Colonic mucosa (tissue), 4 donors: Measurements from ENCODE around the gene DDX20. TPM values are rescaled to one million over a fixed set of nuclear protein-coding genes. Genes with fewer than 3 reads are reported as not detected.

Experiments used
- DNase-seq: peaks from one replicate; pipeline ENCODE4 v3.0.0-alpha.2; 2020
- H3K27ac ChIP-seq: fragments of 200-600 bp; one replicate; pipeline ENCODE4 v1.8.0; 2021
- H3K27me3 ChIP-seq: fragments of 200-600 bp; one replicate; pipeline ENCODE4 v1.8.0; 2021
- H3K36me3 ChIP-seq: fragments of 200-600 bp; one replicate; pipeline ENCODE4 v1.8.0; 2021
- H3K4me1 ChIP-seq: fragments of 200-600 bp; one replicate; pipeline ENCODE4 v1.8.0; 2021; ENCODE audit warnings: mild to moderate bottlenecking
- H3K4me3 ChIP-seq: fragments of 200-600 bp; one replicate; pipeline ENCODE4 v1.8.0; 2021
- H3K9ac ChIP-seq, 2 donors: one replicate each; pipeline ENCODE4 v1.7.0; 2013; ENCODE audit warnings: control low read depth in 2 of 2, low read depth in 2 of 2, low read length in 2 of 2
- H3K9me3 ChIP-seq: fragments of 200-600 bp; one replicate; pipeline ENCODE4 v1.8.0; 2021
- intact Hi-C: fragments of 100-400 bp; cut with DNase I; formaldehyde crosslinking; loops from one replicate; pipeline ENCODE4 v1.14.1; 2022
- total RNA-seq, 2 donors: library from RNA; stranded (reverse); fragmentation: NEBNext Ultra II Directional in 1 of 2; extraction: Animal tissue kit (Norgen Biotek cat#: 25700) in 1 of 2; gene quantifications; one replicate each; pipeline ENCODE4 v1.2.1, GENCODE V29; 2021
- TF ChIP-seq, protein P1 (sequence below): fragments of 200-600 bp; IDR thresholded peaks from one replicate; pipeline ENCODE4 v1.8.0; 2022; ENCODE audit warnings: antibody characterized with exemption, mild to moderate bottlenecking
- donor health status: healthy.
- donor health status: DM: no; HTN: no; CAD: no.
- donor health status: DM: no; HTN: no; CAD: no.

DDX20 gene
- total RNA-seq, 2 donors from 2014 or later: 9.6 to 11.5 TPM

DNA sequence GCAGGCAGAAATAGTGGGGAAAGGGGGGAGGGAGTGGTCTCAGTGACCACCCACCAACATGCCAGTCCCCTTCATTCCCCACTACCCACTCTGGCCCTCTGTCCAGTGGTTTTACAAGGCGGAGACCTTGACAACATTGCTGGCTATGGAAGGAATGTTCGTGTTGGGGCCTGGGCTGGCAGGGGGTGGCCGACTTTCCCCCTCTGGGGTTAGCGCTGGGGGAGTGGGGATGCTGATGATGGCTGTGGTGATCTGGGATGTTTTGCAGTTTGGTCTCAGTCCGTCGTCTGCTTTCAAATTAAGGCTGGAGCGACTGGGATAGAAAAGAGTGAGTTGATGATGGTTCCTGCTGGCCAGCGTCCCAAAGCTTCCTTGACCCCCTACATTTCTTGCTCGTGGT is 20.3 kb downstream of the DDX20 start:
- H3K27me3 ChIP-seq: no peaks in the 10 kb centered on the region
- no peak overlapping the region for H3K4me3 ChIP-seq
- TF ChIP-seq, protein P1, sequence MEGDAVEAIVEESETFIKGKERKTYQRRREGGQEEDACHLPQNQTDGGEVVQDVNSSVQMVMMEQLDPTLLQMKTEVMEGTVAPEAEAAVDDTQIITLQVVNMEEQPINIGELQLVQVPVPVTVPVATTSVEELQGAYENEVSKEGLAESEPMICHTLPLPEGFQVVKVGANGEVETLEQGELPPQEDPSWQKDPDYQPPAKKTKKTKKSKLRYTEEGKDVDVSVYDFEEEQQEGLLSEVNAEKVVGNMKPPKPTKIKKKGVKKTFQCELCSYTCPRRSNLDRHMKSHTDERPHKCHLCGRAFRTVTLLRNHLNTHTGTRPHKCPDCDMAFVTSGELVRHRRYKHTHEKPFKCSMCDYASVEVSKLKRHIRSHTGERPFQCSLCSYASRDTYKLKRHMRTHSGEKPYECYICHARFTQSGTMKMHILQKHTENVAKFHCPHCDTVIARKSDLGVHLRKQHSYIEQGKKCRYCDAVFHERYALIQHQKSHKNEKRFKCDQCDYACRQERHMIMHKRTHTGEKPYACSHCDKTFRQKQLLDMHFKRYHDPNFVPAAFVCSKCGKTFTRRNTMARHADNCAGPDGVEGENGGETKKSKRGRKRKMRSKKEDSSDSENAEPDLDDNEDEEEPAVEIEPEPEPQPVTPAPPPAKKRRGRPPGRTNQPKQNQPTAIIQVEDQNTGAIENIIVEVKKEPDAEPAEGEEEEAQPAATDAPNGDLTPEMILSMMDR: no peak
- H3K36me3 ChIP-seq: no peaks in the 10 kb centered on the region
- no peaks in the 10 kb centered on the region for H3K9me3 ChIP-seq
- H3K9ac ChIP-seq: no peak overlapping the region
- no peak for DNase-seq
- intact Hi-C loops: no loop called here
- H3K27ac ChIP-seq: no peak overlapping the region
- H3K4me1 ChIP-seq: no peaks in the 10 kb centered on the region

DNA sequence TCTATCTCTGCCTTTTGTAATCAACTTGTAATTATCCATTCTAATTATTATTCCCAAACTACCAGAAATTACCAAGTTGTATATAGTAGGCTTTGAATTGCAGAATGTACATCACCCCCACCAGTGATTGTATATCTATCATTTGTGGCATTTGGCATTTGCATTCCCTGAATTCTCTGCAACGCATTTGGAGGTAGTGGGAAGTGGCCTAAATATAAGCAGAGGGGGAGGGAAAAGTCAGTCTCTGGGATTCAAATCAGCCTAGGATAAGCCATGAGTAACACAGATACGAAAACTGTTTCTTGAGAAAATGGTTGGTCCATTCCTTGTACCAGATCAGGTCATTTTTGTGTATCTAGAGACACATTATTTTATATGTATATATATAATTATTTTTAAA is 20.7 kb downstream of the DDX20 start:
- Histone ChIP-seq H3K4me1 (no peaks in the 10 kb centered on the region), H3K27me3 (no peaks in the 10 kb centered on the region), H3K9me3 (no peaks in the 10 kb centered on the region), H3K27ac (no peak overlapping the region), H3K36me3 (no peaks in the 10 kb centered on the region), H3K9ac (no peak overlapping the region), H3K4me3 (no peak overlapping the region)
- TF ChIP-seq, protein P1: no peak
- DNase-seq: no peak
- intact Hi-C loops: no loop called here

DNA sequence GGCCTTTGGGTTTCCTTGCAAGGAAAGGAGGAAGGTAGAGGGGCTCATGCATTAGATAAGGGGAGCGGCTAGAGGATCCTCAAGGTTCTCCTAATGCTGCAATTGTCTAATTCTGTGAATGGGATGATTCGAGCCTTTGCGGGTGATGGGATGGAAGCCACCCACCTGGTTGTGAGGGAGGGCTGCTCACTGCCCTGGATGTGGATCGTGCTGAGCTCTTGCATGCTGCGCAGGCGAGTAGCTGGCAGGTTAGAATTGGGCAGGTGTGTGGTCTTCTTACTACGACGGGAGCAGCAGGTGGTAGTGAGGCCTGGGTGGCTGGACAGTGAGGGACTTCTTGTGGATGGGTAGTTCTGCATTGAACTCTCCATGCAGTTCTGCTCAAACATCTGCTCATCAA is 21.2 kb downstream of the DDX20 start:
- no peak for DNase-seq
- no peaks in the 10 kb centered on the region for H3K9me3 ChIP-seq
- TF ChIP-seq, protein P1: no peak
- no peak overlapping the region for H3K9ac ChIP-seq
- no peak overlapping the region for H3K4me3 ChIP-seq
- H3K4me1 ChIP-seq: no peaks in the 10 kb centered on the region
- H3K36me3 ChIP-seq: no peaks in the 10 kb centered on the region
- intact Hi-C loops: no loop called here
- no peaks in the 10 kb centered on the region for H3K27me3 ChIP-seq
- no peak overlapping the region for H3K27ac ChIP-seq

DNA sequence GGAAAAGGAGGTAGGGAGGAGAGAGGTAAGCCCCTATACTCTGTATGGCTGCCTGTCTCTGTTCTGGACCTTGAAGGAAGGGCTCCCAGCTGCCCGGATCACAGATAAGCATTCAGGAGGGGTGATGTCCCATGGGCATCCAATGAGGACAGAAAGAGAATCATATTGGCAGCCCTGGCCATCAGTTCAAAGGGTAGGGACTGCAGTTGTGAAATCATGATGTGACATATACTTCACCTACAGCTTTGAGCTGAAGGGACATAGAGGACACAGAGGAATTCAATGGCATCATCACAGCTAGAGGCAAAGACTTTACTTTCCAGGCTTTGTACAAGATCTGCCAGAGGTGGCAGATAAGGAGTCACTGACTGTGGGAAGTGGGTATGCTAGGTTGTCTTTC is 21.6 kb downstream of the DDX20 start:
- TF ChIP-seq, protein P1: no peak
- H3K27me3 ChIP-seq: no peaks in the 10 kb centered on the region
- no peaks in the 10 kb centered on the region for H3K4me1 ChIP-seq
- no peak for DNase-seq
- no peak overlapping the region for H3K4me3 ChIP-seq
- H3K9me3 ChIP-seq: no peaks in the 10 kb centered on the region
- no peak overlapping the region for H3K9ac ChIP-seq
- no peak overlapping the region for H3K27ac ChIP-seq
- intact Hi-C loops: no loop called here
- no peaks in the 10 kb centered on the region for H3K36me3 ChIP-seq

DNA sequence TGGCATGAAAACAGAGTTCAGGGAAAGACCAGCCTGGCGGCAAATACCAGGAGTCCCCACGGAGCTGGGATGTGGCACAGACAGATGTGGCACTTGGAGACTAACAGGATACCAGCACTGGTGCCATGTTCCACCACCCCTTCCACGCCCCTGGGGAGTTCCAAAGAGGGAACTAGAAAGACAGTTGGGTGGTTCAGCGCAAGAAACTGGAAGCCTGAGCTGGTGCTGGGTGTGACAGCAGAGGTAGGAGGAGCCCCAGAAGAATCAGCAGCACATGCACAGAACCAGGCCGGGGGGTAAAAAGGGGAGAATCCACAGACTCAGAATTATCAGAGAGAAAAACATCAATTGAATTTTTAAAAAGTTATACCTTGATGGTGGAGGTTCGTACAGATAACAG is 22.4 kb downstream of the DDX20 start:
- intact Hi-C loops: no loop called here
- Histone ChIP-seq H3K9ac (no peak overlapping the region), H3K27ac (no peak overlapping the region), H3K4me3 (no peak overlapping the region), H3K4me1 (no peaks in the 10 kb centered on the region), H3K36me3 (no peaks in the 10 kb centered on the region), H3K9me3 (no peaks in the 10 kb centered on the region), H3K27me3 (no peaks in the 10 kb centered on the region)
- DNase-seq: no peak
- TF ChIP-seq, protein P1: no peak
